NOMO-1 treated with dmso at 0.1 percent for 144 hours (cell line): ENCODE data around the gene FAM162A.

ENCODE experiments used
- DNase-seq: peaks from one replicate; lab custom pipeline; 2025; ENCODE audit not compliant: unreplicated experiment; lab: John Stamatoyannopoulos, UW

The FAM162A gene

GRCh38 chr3:122383771-122384697 lies at the start of gene FAM162A:
FAM162A (plus strand) TSS chr3:122384182; CDS start chr3:122384266, 84 bp downstream.
- DNase-seq = peak; percentile 95

GRCh38 chr3:122342803-122343202 lies 41.2 kb upstream of the FAM162A start:
- DNase-seq = no peak

GRCh38 chr3:122343654-122344053 lies 40.3 kb upstream of the FAM162A start:
- DNase-seq = no peak

GRCh38 chr3:122349171-122349570 lies 34.8 kb upstream of the FAM162A start:
- DNase-seq = no peak

- DNase-seq = no peak
These were observed 33.1 kb upstream of the FAM162A start for GRCh38 chr3:122350814-122351418.

- DNase-seq = no peak
These were observed 32.4 kb upstream of the FAM162A start for GRCh38 chr3:122351612-122352011.

GRCh38 chr3:122353215-122353614 lies 30.8 kb upstream of the FAM162A start:
- DNase-seq = no peak

- no peak for DNase-seq
These were observed 30.0 kb upstream of the FAM162A start for GRCh38 chr3:122353893-122354401.

GRCh38 chr3:122355612-122356011 lies 28.4 kb upstream of the FAM162A start:
- DNase-seq = no peak

GRCh38 chr3:122356402-122356801 lies 27.6 kb upstream of the FAM162A start:
- DNase-seq = no peak

GRCh38 chr3:122357828-122358702 lies 25.9 kb upstream of the FAM162A start:
- no peak for DNase-seq

GRCh38 chr3:122358703-122359032 lies 25.3 kb upstream of the FAM162A start:
- DNase-seq = peak; percentile 41

GRCh38 chr3:122362026-122362425 lies 22.0 kb upstream of the FAM162A start:
- no peak for DNase-seq

GRCh38 chr3:122364490-122364889 lies 19.5 kb upstream of the FAM162A start:
- no peak for DNase-seq

- DNase-seq = no peak
These were observed 18.9 kb upstream of the FAM162A start for GRCh38 chr3:122365073-122365472.

- peak; percentile 40 for DNase-seq
These were observed 18.2 kb upstream of the FAM162A start for GRCh38 chr3:122365582-122366378.

- no peak for DNase-seq
These were observed 17.6 kb upstream of the FAM162A start for GRCh38 chr3:122366379-122366749.

- no peak for DNase-seq
These were observed 9.9 kb upstream of the FAM162A start for GRCh38 chr3:122374034-122374433.

GRCh38 chr3:122377975-122378374 lies 6.0 kb upstream of the FAM162A start:
- DNase-seq = no peak

- DNase-seq = peak; percentile 77
These were observed 905 bp upstream of the FAM162A start, which contains the start of gene MIX23 for GRCh38 chr3:122382888-122383666. MIX23 (minus strand) TSS chr3:122383231; CDS start chr3:122383224, 7 bp downstream.
